RWPE2 (cell line): ENCODE results near the gene MBTPS1.

ENCODE experiments used
- ATAC-seq: fragments of 200-7000 bp; cut with Tn5 transposase; 3 replicates; pipeline ENCODE4 v1.9.1; 2021; ENCODE audit warnings: low read depth
- DNase-seq: peaks from one replicate; pipeline ENCODE4 v3.0.0-alpha.2; 2020; ENCODE audit warnings: low spot score
- H3K27ac ChIP-seq: fragments of 450-650 bp; 2 replicates; pipeline ENCODE4 v1.5.1; 2017; ENCODE audit warnings: mild to moderate bottlenecking; ENCODE audit not compliant: poor library complexity, severe bottlenecking
- H3K27me3 ChIP-seq: fragments of 250-450 bp; sonication (Bioruptor Pico); 2 replicates; pipeline ENCODE4 v1.5.1; 2021; ENCODE audit warnings: mild to moderate bottlenecking, moderate library complexity; ENCODE audit not compliant: insufficient read depth, poor library complexity, severe bottlenecking
- H3K36me3 ChIP-seq: fragments of 250-450 bp; sonication (Bioruptor Pico); 2 replicates; pipeline ENCODE4 v1.5.1; 2020; ENCODE audit warnings: low read depth, mild to moderate bottlenecking, moderate library complexity
- H3K4me1 ChIP-seq: fragments of 250-450 bp; sonication (Bioruptor Pico); 2 replicates; pipeline ENCODE4 v1.5.1; 2021; ENCODE audit warnings: mild to moderate bottlenecking, moderate library complexity; ENCODE audit not compliant: insufficient read depth, poor library complexity, severe bottlenecking
- H3K4me3 ChIP-seq: fragments of 250-450 bp; sonication (Bioruptor Pico); 2 replicates; pipeline ENCODE4 v1.5.1; 2021; ENCODE audit warnings: mild to moderate bottlenecking, moderate library complexity; ENCODE audit not compliant: severe bottlenecking
- H3K9me3 ChIP-seq: fragments of 250-450 bp; sonication (Bioruptor Pico); 2 replicates; pipeline ENCODE4 v1.5.1; 2021; ENCODE audit warnings: mild to moderate bottlenecking, moderate library complexity; ENCODE audit not compliant: severe bottlenecking
- TF ChIP-seq, protein P1 (sequence below): fragments of 450-650 bp; IDR thresholded peaks from one replicate; pipeline ENCODE4 v1.5.1; 2017; ENCODE audit warnings: mild to moderate bottlenecking, moderate library complexity; ENCODE audit not compliant: poor library complexity, severe bottlenecking

The MBTPS1 gene

DNA sequence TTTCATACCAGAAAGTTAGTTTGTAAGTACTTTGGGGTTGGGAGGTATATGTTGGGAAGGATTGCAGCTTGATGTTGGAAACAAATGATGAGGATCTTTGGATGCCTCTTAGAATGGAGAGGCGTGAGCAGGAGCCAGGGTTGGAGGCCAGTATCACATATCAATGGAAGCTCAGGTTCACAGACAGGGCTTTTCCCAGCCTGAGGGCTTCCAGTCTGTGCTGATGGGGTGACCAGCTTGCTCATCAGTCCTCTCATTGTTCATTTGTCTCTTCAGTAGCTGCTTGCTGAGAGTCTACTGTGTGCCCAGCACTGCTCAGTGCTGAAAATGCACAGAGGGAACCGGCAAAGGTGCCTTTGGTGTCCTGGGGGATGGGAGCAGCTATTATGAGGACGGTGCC is 34.2 kb upstream of the MBTPS1 start:
- H3K36me3 ChIP-seq: no peaks in the 10 kb centered on the region
- no peak for DNase-seq
- H3K4me1 ChIP-seq: no peaks in the 10 kb centered on the region
- ATAC-seq: no peak
- H3K4me3 ChIP-seq: no peak overlapping the region
- H3K9me3 ChIP-seq: peaks cover 2% of the 10 kb centered on the region
- TF ChIP-seq, protein P1, sequence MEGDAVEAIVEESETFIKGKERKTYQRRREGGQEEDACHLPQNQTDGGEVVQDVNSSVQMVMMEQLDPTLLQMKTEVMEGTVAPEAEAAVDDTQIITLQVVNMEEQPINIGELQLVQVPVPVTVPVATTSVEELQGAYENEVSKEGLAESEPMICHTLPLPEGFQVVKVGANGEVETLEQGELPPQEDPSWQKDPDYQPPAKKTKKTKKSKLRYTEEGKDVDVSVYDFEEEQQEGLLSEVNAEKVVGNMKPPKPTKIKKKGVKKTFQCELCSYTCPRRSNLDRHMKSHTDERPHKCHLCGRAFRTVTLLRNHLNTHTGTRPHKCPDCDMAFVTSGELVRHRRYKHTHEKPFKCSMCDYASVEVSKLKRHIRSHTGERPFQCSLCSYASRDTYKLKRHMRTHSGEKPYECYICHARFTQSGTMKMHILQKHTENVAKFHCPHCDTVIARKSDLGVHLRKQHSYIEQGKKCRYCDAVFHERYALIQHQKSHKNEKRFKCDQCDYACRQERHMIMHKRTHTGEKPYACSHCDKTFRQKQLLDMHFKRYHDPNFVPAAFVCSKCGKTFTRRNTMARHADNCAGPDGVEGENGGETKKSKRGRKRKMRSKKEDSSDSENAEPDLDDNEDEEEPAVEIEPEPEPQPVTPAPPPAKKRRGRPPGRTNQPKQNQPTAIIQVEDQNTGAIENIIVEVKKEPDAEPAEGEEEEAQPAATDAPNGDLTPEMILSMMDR: no peak
- no peak overlapping the region for H3K27ac ChIP-seq
- H3K27me3 ChIP-seq: no peaks in the 10 kb centered on the region

DNA sequence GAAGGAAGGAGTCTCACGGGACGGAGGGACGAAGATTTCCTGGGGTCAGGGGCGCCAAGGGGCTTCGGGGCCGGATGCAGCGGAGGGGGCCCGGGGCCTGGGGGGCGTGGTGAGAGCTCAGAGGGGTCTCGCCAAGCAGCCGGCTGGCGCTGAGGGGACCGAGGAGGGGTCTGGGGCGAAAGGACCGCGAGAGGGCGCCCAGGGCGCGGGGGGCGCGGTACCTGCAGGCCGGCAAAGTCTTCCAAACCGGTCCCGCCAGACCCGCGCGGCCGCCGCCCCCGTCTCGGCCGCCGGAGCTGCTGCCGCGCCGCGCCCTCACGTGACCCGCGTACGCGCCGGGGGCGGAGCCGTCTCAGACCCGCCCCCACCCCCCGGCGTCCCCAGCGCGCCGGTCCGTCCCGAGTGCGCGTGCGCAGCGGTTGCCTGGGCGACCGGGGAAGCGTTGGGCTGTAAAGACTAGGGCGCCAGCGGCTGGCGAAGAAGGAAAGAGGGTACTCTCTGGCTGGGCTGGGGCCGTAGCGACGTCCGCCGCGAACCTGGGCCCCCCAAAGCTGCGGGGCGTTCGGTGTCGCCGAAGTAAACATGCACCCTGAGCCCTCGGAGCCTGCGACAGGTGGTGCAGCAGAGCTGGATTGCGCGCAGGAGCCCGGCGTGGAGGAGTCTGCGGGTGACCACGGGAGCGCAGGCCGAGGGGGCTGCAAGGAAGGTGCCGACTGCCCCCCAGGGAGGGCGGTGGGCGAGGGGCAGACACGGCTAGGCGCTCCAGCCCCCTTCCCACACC is 28.3 kb upstream of the MBTPS1 start, which contains the start of the genes DNAAF1 and HSDL1:
Gene DNAAF1, plus strand, starts transcription at position 450 of the 781 bp plus-strand sequence. Its CDS starts 133 bp downstream, at position 583.
Gene HSDL1, minus strand, starts transcription at position 319 of the 781 bp plus-strand sequence. CDS start 13,856 bp downstream, outside the sequence.
- no peaks in the 10 kb centered on the region for H3K36me3 ChIP-seq
- DNase-seq (no peak), ATAC-seq (peak; percentile 78)
- H3K27ac ChIP-seq: no peak within 1 kb of the TSS
- H3K9me3 ChIP-seq: no peaks in the 10 kb centered on the region
- TF ChIP-seq, protein P1: peak; percentile 23
- H3K4me3 ChIP-seq: peak within 1 kb of the TSS; percentile 60
- H3K4me1 ChIP-seq: no peaks in the 10 kb centered on the region
- no peaks in the 10 kb centered on the region for H3K27me3 ChIP-seq

DNA sequence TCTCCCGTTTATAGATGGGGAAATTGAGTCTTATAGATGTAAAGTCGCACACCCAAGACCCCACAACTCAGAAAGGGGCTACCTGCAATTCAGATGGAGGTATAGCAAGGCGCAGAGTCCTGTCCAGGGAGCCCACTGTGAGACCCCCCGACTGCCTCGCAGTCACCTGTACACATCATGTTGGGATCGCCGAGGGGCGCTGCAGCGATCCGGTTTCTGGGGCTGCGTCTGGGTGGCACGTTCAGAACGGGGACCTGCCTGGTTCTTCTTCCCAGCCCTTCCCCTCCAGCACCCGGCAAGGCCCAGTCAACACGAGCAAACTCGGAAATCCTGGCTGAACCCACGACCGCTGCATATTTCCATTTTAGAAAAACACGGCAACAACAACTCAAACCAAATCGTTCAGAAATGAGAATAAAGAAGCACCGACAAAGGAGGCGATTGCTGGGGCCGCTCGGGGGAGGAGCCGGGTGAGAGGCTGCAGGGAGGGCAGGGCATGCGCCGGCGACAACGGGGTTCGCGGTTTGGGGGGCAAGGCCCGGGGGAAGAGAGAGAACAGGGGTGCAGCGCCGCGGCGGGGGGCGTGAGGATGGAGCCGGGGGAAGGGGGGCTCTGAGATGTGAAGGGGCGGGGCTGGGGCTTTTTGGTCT is 27.6 kb upstream of the MBTPS1 start:
- no peak for DNase-seq
- H3K27me3 ChIP-seq: no peaks in the 10 kb centered on the region
- H3K4me3 ChIP-seq: peak overlapping the region; percentile 60
- no peak overlapping the region for H3K27ac ChIP-seq
- TF ChIP-seq, protein P1: peak; percentile 18
- H3K36me3 ChIP-seq: no peaks in the 10 kb centered on the region
- peak; percentile 37; the same call in 2 of the 3 replicates for ATAC-seq
- H3K4me1 ChIP-seq: no peaks in the 10 kb centered on the region
- H3K9me3 ChIP-seq: no peaks in the 10 kb centered on the region

DNA sequence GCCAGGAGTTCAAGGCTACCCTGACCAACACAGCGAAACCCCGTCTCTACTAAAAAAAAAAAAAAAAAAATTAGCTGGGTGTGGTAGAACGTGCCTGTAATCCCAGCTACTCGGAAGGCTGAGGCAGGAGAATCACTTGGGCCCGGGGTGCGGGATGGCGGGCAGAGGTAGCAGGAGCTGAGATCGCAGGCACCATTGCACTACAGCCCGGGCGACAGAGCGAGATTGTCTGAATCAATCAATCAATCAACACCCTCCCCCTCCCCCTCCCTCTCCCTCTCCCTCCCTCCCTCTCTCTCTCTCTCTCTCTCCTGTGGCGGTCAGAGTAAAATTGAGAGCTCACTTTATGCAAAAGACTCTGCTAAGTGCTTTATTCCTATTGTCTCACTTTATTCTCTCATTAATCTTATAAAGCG is 27.1 kb upstream of the MBTPS1 start:
- Histone ChIP-seq H3K4me3 (peak overlapping the region; percentile 60), H3K4me1 (no peaks in the 10 kb centered on the region), H3K36me3 (no peaks in the 10 kb centered on the region), H3K27ac (no peak overlapping the region), H3K27me3 (no peaks in the 10 kb centered on the region), H3K9me3 (no peaks in the 10 kb centered on the region)
- TF ChIP-seq, protein P1: no peak
- DNase-seq (no peak), ATAC-seq (no peak)

DNA sequence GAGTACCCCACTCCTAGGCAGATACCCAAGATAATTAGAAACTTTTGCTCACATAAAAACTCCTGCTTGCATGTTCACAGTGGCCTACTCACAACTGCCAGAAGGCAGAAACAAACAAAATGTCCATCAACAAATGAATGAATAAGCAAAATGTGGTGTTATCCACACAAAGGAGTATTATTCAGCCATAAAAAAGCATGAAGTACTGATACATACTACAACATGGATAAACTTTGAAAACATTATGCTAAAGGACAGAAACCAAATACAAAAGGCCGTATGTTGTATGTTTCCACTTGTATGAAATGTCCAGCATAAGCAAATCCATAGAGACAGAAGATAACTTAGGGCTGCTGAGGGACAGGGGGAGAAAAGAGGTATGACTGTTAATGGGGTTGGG is 26.3 kb upstream of the MBTPS1 start:
- no peaks in the 10 kb centered on the region for H3K36me3 ChIP-seq
- H3K27me3 ChIP-seq: no peaks in the 10 kb centered on the region
- H3K4me1 ChIP-seq: no peaks in the 10 kb centered on the region
- no peaks in the 10 kb centered on the region for H3K9me3 ChIP-seq
- no peak overlapping the region for H3K27ac ChIP-seq
- ATAC-seq: no peak
- TF ChIP-seq, protein P1: no peak
- no peak for DNase-seq
- H3K4me3 ChIP-seq: no peak overlapping the region
